Pancreas (tissue), 10 donors: ENCODE measurements around the gene HIVEP1. TPM values are rescaled to one million over a fixed set of nuclear protein-coding genes. Genes with fewer than 3 reads are reported as not detected.

ENCODE experiments used
- ATAC-seq, 4 donors: fragments of 200-7000 bp; cut with Tn5 transposase; one replicate each; pipeline versions ENCODE4 v1.8.0 to v1.9.1; 2020; ENCODE audit warnings: mild to moderate bottlenecking in 4 of 4, moderate library complexity in 4 of 4
- DNase-seq, 6 donors: peaks; one replicate each; pipeline ENCODE4 v3.0.0-alpha.2; 2020
- FAIRE-seq: peaks from 2 replicates; lab custom pipeline; 2012; peaks lifted over from hg19 to GRCh38; lab: Jason Lieb, UNC
- H3K27ac ChIP-seq, 4 donors: fragments of 200-600 bp; sonication (generic); 1 replicate in 3 of 4; 2 replicates in 1 of 4; pipeline versions ENCODE4 v1.5.0 to v1.8.0; 2020
- H3K27me3 ChIP-seq, 4 donors: fragments of 200-600 bp; one replicate each; pipeline ENCODE4 v1.8.0; 2021
- H3K36me3 ChIP-seq, 3 donors: fragments of 200-600 bp; sonication (generic) in 1 of 3; one replicate each; pipeline versions ENCODE4 v1.5.0 to v1.8.0; 2020 to 2021
- H3K4me1 ChIP-seq, 3 donors: fragments of 200-600 bp; one replicate each; pipeline ENCODE4 v1.8.0; 2021
- H3K4me3 ChIP-seq, 4 donors: fragments of 200-600 bp; sonication (generic) in 2 of 4; one replicate each; pipeline versions ENCODE4 v1.5.0 to v1.8.0; 2020 to 2021
- H3K9me3 ChIP-seq, 4 donors: fragments of 200-600 bp; one replicate each; pipeline ENCODE4 v1.8.0; 2021
- WGBS, 2 donors: extraction: QIAGEN DNeasy Blood & Tissue Kit; methylation state at CpG; one replicate each; pipeline ENCODE4 v1.1.7; 2013; 5-methylcytosine and 5-hydroxymethylcytosine counted together
- intact Hi-C, 3 donors: fragments of 100-400 bp; cut with DNase I; formaldehyde crosslinking; loops; one replicate each; pipeline versions ENCODE4 v1.11.1 to v1.14.2; 2022
- polyA plus RNA-seq, 2 donors: library from polyadenylated mRNA; stranded (reverse); fragments of 200-250 nt; gene quantifications; one replicate each; pipeline ENCODE4 v1.2.3, GENCODE V29; 2013
- total RNA-seq, 6 donors: library from RNA; stranded (reverse); fragmentation: NEBNext Ultra II Directional in 4 of 6; extraction: Animal tissue kit (Norgen Biotek cat#: 25700) in 4 of 6; gene quantifications; one replicate each; pipeline versions ENCODE4 v1.2.1 to v1.2.4, GENCODE V29; 2021 to 2023
- TF ChIP-seq, protein P1 (sequence below), 4 donors: fragments of 200-600 bp; sonication (generic) in 3 of 4; IDR thresholded peaks; one replicate each; pipeline versions ENCODE4 v1.5.0 to v1.8.0; 2021; ENCODE audit warnings: antibody characterized with exemption in 4 of 4
- donor health status: healthy with polysubstance abuse.
- donor health status: DM: no; HTN: no; CAD: no; lungs with moderate emphysema.
- donor health status: DM: no; HTN: no; CAD: no.
- donor health status: control.
- donor health status: control.
- donor health status: Bipolar disorder and iron deficiency.
- donor health status: DM: yes; HTN: yes; CAD: no.
- donor health status: DM: no; HTN: no; CAD: no.
- donor health status: DM: no; HTN: no; CAD: no.
- donor health status: DM: yes; HTN: yes; CAD: no.

The HIVEP1 gene
- total and polyA plus RNA-seq, 8 donors = 3.8 to 17.7 (median 9.2) TPM

- ATAC-seq = no peak
- Histone ChIP-seq H3K9me3 (no peaks in the 10 kb centered on the region), H3K4me1 (peaks cover 7 to 21% (median 14%) of the 10 kb centered on the region in 3 donors), H3K27ac (no peak overlapping the region), H3K36me3 (peaks cover 0 to 3% (median 0%) of the 10 kb centered on the region in 3 donors), H3K4me3 (no peak overlapping the region), H3K27me3 (no peaks in the 10 kb centered on the region)
- TF ChIP-seq, protein P1, sequence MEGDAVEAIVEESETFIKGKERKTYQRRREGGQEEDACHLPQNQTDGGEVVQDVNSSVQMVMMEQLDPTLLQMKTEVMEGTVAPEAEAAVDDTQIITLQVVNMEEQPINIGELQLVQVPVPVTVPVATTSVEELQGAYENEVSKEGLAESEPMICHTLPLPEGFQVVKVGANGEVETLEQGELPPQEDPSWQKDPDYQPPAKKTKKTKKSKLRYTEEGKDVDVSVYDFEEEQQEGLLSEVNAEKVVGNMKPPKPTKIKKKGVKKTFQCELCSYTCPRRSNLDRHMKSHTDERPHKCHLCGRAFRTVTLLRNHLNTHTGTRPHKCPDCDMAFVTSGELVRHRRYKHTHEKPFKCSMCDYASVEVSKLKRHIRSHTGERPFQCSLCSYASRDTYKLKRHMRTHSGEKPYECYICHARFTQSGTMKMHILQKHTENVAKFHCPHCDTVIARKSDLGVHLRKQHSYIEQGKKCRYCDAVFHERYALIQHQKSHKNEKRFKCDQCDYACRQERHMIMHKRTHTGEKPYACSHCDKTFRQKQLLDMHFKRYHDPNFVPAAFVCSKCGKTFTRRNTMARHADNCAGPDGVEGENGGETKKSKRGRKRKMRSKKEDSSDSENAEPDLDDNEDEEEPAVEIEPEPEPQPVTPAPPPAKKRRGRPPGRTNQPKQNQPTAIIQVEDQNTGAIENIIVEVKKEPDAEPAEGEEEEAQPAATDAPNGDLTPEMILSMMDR (IDR thresholded peaks at IDR 0.05) = no peak
- FAIRE-seq = no peak
- WGBS, 2 donors = 51 to 52% methylated on average over 8 of the region's 8 CpGs
- intact Hi-C loops = no loop called here
- DNase-seq = no peak
These were observed 2.1 kb downstream of the HIVEP1 start for GRCh38 chr6:12014027-12014872.

DNA sequence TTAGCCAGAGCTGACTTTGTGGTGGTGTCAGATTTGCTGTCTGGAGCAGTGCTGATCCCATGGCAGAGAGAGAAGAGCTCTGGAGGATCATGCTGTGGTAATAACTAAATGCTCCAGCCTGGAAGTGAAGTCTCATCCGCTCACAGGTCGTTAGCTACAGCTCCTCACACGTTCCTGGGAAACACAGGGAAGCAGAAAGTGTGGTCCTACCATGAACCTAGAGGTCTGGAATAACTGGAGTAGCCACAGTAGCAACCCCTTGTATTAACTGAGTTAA is 2.7 kb downstream of the HIVEP1 start:
- ATAC-seq (no peak), FAIRE-seq (no peak), DNase-seq (no peak)
- H3K27ac ChIP-seq = no peak overlapping the region
- H3K9me3 ChIP-seq = no peaks in the 10 kb centered on the region
- H3K4me1 ChIP-seq = peaks cover 5 to 19% (median 10%) of the 10 kb centered on the region in 3 donors
- H3K36me3 ChIP-seq = peaks cover 0 to 3% (median 0%) of the 10 kb centered on the region in 3 donors
- intact Hi-C loops = no loop called here
- WGBS, 2 donors = 98% methylated on average over 3 of the region's 3 CpGs
- no peaks in the 10 kb centered on the region for H3K27me3 ChIP-seq
- H3K4me3 ChIP-seq = no peak overlapping the region
- TF ChIP-seq, protein P1 (IDR thresholded peaks at IDR 0.05) = no peak

DNA sequence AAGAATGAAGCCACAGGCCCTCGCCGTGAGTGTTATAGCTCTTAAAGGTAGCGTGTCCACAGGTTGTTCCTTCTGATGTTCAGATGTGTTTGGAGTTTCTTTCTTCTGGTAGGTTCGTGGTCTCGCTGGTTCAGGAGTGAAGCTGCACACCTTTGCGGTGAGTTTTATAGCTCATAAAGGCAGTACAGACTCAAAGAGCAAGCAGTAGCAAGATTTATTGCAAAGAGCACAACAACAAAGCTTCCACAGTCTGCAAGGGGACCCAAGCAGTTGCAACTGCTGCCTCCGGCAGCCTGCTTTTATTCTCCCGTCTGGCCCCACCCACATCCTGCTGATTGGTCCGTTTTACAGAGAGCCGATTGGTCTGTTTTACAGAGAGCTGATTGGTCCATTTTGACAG is 5.2 kb downstream of the HIVEP1 start:
- 93 to 94% methylated on average over 10 of the region's 10 CpGs for WGBS, 2 donors
- intact Hi-C loops = no loop called here
- peaks cover 0 to 3% (median 0%) of the 10 kb centered on the region in 3 donors for H3K36me3 ChIP-seq
- ATAC-seq = no peak
- no peak overlapping the region for H3K4me3 ChIP-seq
- TF ChIP-seq, protein P1 (IDR thresholded peaks at IDR 0.05) = no peak
- no peak for DNase-seq
- FAIRE-seq = no peak
- H3K4me1 ChIP-seq = peaks cover 0 to 13% (median 4%) of the 10 kb centered on the region in 3 donors
- no peaks in the 10 kb centered on the region for H3K9me3 ChIP-seq
- H3K27me3 ChIP-seq = no peaks in the 10 kb centered on the region
- H3K27ac ChIP-seq = no peak overlapping the region

DNA sequence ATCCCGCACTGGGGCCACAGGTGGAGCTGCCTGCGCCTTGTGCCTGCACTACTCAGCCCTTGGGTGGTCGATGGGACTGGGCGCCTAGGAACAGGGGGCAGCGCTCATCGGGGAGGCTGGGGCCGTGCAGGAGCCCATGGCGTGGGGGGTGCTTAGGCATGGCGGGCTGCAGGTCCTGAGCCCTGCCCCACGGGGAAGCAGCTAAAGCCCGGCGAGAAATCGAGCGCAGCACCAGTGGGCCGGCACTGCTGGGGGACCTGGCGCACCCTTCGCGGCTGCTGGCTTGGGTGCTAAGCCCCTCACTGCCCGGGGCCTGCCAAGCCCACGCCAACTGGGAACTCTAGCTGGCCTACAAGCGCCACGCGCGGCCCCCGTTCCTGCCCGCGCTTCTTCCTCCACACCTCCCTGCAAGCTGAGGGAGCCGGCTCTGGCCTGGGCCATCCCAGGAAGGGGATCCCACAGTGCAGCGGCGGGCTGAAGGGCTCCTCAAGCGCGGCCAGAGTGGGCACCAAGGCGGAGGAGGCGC is 5.8 kb downstream of the HIVEP1 start:
- Histone ChIP-seq H3K27ac (no peak overlapping the region), H3K4me1 (peaks cover 0 to 13% (median 4%) of the 10 kb centered on the region in 3 donors), H3K36me3 (peaks cover 0 to 3% (median 0%) of the 10 kb centered on the region in 3 donors), H3K4me3 (no peak overlapping the region), H3K9me3 (no peaks in the 10 kb centered on the region), H3K27me3 (no peaks in the 10 kb centered on the region)
- TF ChIP-seq, protein P1 (IDR thresholded peaks at IDR 0.05) = no peak
- FAIRE-seq (no peak), DNase-seq (peak in 2 of 6 donors; percentile 23 to 54), ATAC-seq (no peak)
- intact Hi-C loops = no loop called here
- 95 to 96% methylated on average over 34 of the region's 34 CpGs for WGBS, 2 donors
